Vagina (tissue), 2 donors: ENCODE data around the gene NDUFA9. TPM values are rescaled to one million over a fixed set of nuclear protein-coding genes. Genes with fewer than 3 reads are reported as not detected.

Source experiments
- DNase-seq, 2 donors: peaks; one replicate each; pipeline ENCODE4 v3.0.0-alpha.2; 2017; ENCODE audit errors: extremely low spot score in 2 of 2
- H3K27ac ChIP-seq: fragments of 200-600 bp; sonication (generic); one replicate; pipeline ENCODE4 v1.5.1; 2019
- H3K27me3 ChIP-seq: fragments of 200-600 bp; sonication (generic); one replicate; pipeline ENCODE4 v1.5.1; 2019
- H3K36me3 ChIP-seq, 2 donors: fragments of 200-600 bp; sonication (generic); one replicate each; pipeline ENCODE4 v1.5.1; 2017 to 2019
- H3K4me1 ChIP-seq: fragments of 200-600 bp; sonication (generic); one replicate; pipeline ENCODE4 v1.5.1; 2019
- H3K4me3 ChIP-seq, 2 donors: fragments of 200-600 bp; sonication (generic); 1 replicate in 1 of 2; 2 replicates in 1 of 2; pipeline ENCODE4 v1.5.1; 2016 to 2019
- H3K9me3 ChIP-seq: fragments of 200-600 bp; sonication (generic); one replicate; pipeline ENCODE4 v1.5.1; 2019
- POLR2A ChIP-seq, 2 donors: fragments of 450-650 bp; IDR thresholded peaks; one replicate each; pipeline ENCODE4 v1.6.1; 2017; ENCODE audit warnings: antibody characterized with exemption in 2 of 2, mild to moderate bottlenecking in 2 of 2, moderate library complexity in 2 of 2
- POLR2AphosphoS5 ChIP-seq, 2 donors: sonication (generic); formaldehyde crosslinking; IDR thresholded peaks; one replicate each; pipeline ENCODE4 v1.9.0; 2017; ENCODE audit warnings: antibody characterized with exemption in 2 of 2, mild to moderate bottlenecking in 2 of 2, low read depth in 1 of 2; ENCODE audit not compliant: insufficient read depth in 1 of 2
- intact Hi-C: fragments of 100-400 bp; cut with DNase I; formaldehyde crosslinking; loops from one replicate; pipeline ENCODE4 v1.15.1; 2023
- total RNA-seq: library from RNA; depleted of rRNA; stranded (reverse); fragments of >200 nt; gene quantifications from one replicate; pipeline ENCODE4 v1.2.3, GENCODE V29; 2016
- TF ChIP-seq, protein P1 (sequence below), 3 experiments: fragments of 450-650 bp in 2 of 3; fragments of 200-600 bp in 1 of 3; sonication (generic) in 1 of 3; IDR thresholded peaks; one replicate each; pipeline ENCODE4 v1.5.1; 2017 to 2019; ENCODE audit warnings: antibody characterized with exemption in 3 of 3, mild to moderate bottlenecking in 2 of 3, moderate library complexity in 2 of 3

The NDUFA9 gene
- total RNA-seq, 1 donor from 2014 or later: 49.6 TPM

- TF ChIP-seq, protein P1, sequence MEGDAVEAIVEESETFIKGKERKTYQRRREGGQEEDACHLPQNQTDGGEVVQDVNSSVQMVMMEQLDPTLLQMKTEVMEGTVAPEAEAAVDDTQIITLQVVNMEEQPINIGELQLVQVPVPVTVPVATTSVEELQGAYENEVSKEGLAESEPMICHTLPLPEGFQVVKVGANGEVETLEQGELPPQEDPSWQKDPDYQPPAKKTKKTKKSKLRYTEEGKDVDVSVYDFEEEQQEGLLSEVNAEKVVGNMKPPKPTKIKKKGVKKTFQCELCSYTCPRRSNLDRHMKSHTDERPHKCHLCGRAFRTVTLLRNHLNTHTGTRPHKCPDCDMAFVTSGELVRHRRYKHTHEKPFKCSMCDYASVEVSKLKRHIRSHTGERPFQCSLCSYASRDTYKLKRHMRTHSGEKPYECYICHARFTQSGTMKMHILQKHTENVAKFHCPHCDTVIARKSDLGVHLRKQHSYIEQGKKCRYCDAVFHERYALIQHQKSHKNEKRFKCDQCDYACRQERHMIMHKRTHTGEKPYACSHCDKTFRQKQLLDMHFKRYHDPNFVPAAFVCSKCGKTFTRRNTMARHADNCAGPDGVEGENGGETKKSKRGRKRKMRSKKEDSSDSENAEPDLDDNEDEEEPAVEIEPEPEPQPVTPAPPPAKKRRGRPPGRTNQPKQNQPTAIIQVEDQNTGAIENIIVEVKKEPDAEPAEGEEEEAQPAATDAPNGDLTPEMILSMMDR (IDR thresholded peaks at IDR 0.05): no peak
- TF ChIP-seq POLR2AphosphoS5 (IDR thresholded peaks at IDR 0.05; ENCODE audit: insufficient read depth in 1 of 2, low read depth in 1 of 2): no peak
- TF ChIP-seq POLR2A (IDR thresholded peaks at IDR 0.05): no peak
Observed at GRCh38 chr12:4653257-4653656, 4.3 kb downstream of the NDUFA9 start.

GRCh38 chr12:4653691-4654090, 4.8 kb downstream of the NDUFA9 start:
- H3K4me3 ChIP-seq: no peak overlapping the region
- no peak for DNase-seq
- TF ChIP-seq, protein P1 (IDR thresholded peaks at IDR 0.05): no peak
- TF ChIP-seq POLR2A (IDR thresholded peaks at IDR 0.05) (no peak), POLR2AphosphoS5 (IDR thresholded peaks at IDR 0.05; ENCODE audit: insufficient read depth in 1 of 2, low read depth in 1 of 2) (no peak)
- no peaks in the 10 kb centered on the region for H3K9me3 ChIP-seq
- H3K27me3 ChIP-seq: no peaks in the 10 kb centered on the region
- intact Hi-C loops: no loop called here
- no peak overlapping the region for H3K27ac ChIP-seq
- peaks cover 20% of the 10 kb centered on the region for H3K4me1 ChIP-seq
- peaks cover 0 to 44% of the 10 kb centered on the region in 2 donors for H3K36me3 ChIP-seq

More at GRCh38 chr12:4653257-4653656, 4.3 kb downstream of the NDUFA9 start:
- Histone ChIP-seq H3K27me3 (no peaks in the 10 kb centered on the region), H3K4me1 (peaks cover 20% of the 10 kb centered on the region), H3K4me3 (no peak overlapping the region), H3K27ac (no peak overlapping the region), H3K9me3 (no peaks in the 10 kb centered on the region), H3K36me3 (peaks cover 0 to 39% of the 10 kb centered on the region in 2 donors)
- no peak for DNase-seq
- intact Hi-C loops: no loop called here

DNA sequence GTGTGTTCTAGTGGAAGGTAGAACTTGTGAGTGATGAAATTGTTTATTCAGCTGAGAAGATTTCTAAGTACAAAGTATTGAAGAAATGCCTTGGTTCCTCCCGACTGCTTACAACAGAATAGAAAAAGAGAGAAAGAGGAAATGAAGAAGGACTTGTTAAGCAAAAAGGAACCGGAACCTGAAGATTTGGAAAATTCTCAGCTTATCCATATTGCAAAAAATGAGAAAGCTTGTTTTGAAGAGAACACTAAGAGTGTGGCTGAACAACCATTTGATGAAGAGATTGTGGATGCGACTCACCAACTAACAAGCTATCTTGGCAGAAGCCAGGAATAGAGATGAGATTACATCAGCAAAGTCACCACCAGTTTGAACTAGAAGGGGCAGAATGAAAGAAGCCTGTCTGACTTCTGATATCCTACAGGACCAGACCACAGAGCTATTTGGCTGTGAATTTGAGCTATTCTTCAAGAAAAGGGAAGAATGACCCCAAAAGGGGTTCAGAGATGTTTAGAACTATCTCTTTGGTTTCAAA, 15.1 kb downstream of the NDUFA9 start:
- Histone ChIP-seq H3K27me3 (no peaks in the 10 kb centered on the region), H3K4me3 (no peak overlapping the region), H3K27ac (no peak overlapping the region), H3K9me3 (no peaks in the 10 kb centered on the region), H3K36me3 (peaks cover 3 to 96% of the 10 kb centered on the region in 2 donors), H3K4me1 (no peaks in the 10 kb centered on the region)
- intact Hi-C loops: no loop called here
- DNase-seq: no peak
- TF ChIP-seq POLR2AphosphoS5 (IDR thresholded peaks at IDR 0.05; ENCODE audit: insufficient read depth in 1 of 2, low read depth in 1 of 2) (no peak), POLR2A (IDR thresholded peaks at IDR 0.05) (no peak)
- TF ChIP-seq, protein P1 (IDR thresholded peaks at IDR 0.05): no peak

GRCh38 chr12:4665236-4665635, 16.3 kb downstream of the NDUFA9 start:
- Histone ChIP-seq H3K27me3 (no peaks in the 10 kb centered on the region), H3K4me3 (no peak overlapping the region), H3K36me3 (peaks cover 3 to 96% of the 10 kb centered on the region in 2 donors), H3K4me1 (no peaks in the 10 kb centered on the region), H3K9me3 (no peaks in the 10 kb centered on the region), H3K27ac (no peak overlapping the region)
- DNase-seq: no peak
- TF ChIP-seq, protein P1 (IDR thresholded peaks at IDR 0.05): no peak
- TF ChIP-seq POLR2AphosphoS5 (IDR thresholded peaks at IDR 0.05; ENCODE audit: insufficient read depth in 1 of 2, low read depth in 1 of 2) (no peak), POLR2A (IDR thresholded peaks at IDR 0.05) (no peak)
- intact Hi-C loops: no loop called here

GRCh38 chr12:4679711-4680110, 30.8 kb downstream of the NDUFA9 start:
- H3K27me3 ChIP-seq: no peaks in the 10 kb centered on the region
- H3K4me3 ChIP-seq: no peak overlapping the region
- H3K9me3 ChIP-seq: no peaks in the 10 kb centered on the region
- no peaks in the 10 kb centered on the region for H3K4me1 ChIP-seq
- H3K36me3 ChIP-seq: peaks cover 0 to 19% of the 10 kb centered on the region in 2 donors
- intact Hi-C loops: loop anchor here (5.0 kb wide), 1 partner anchor 923 kb away; no protein-coding TSS in a partner anchor
- no peak for TF ChIP-seq POLR2A (IDR thresholded peaks at IDR 0.05)
- TF ChIP-seq POLR2AphosphoS5 (IDR thresholded peaks at IDR 0.05; ENCODE audit: insufficient read depth in 1 of 2, low read depth in 1 of 2): no peak
- TF ChIP-seq, protein P1 (IDR thresholded peaks at IDR 0.05): no peak
- no peak for DNase-seq
- H3K27ac ChIP-seq: no peak overlapping the region
